ENCODE data around the gene IGIP. TPM values are rescaled to one million over a fixed set of nuclear protein-coding genes. Genes with fewer than 3 reads are reported as not detected.

IGIP gene
- total and polyA plus RNA-seq, 9 donors, result 6.8 to 17.3 (median 12.9) TPM

- no peaks in the 10 kb centered on the region for H3K27me3 ChIP-seq
- H3K4me1 ChIP-seq (ENCODE audit: insufficient read depth), result peaks cover 5% of the 10 kb centered on the region
- intact Hi-C loops (cut with DNase I), result no loop called here
- no peak overlapping the region for H3K4me3 ChIP-seq
- H3K27ac ChIP-seq, result no peak overlapping the region
- no peaks in the 10 kb centered on the region for H3K9me3 ChIP-seq
- TF ChIP-seq POLR2A (IDR thresholded peaks at IDR 0.05), result no peak
- no peak for TF ChIP-seq EP300 (IDR thresholded peaks at IDR 0.05)
- TF ChIP-seq CTCF (IDR thresholded peaks at IDR 0.05), result no peak
- WGBS, 3 donors, result 68 to 76% (median 73%) methylated on average over 3 of the region's 3 CpGs
- H3K36me3 ChIP-seq, result no peaks in the 10 kb centered on the region
- DNase-seq, result no peak
Measured at GRCh38 chr5:140118302-140118936, 7.3 kb upstream of the IGIP start.

- H3K36me3 ChIP-seq, result no peaks in the 10 kb centered on the region
- intact Hi-C loops (cut with DNase I), result no loop called here
- H3K27ac ChIP-seq, result no peak overlapping the region
- 89 to 91% (median 89%) methylated on average over 6 of the region's 6 CpGs for WGBS, 3 donors
- H3K27me3 ChIP-seq, result no peaks in the 10 kb centered on the region
- TF ChIP-seq EP300 (IDR thresholded peaks at IDR 0.05) (no peak), POLR2A (IDR thresholded peaks at IDR 0.05) (no peak), CTCF (IDR thresholded peaks at IDR 0.05) (no peak)
- no peaks in the 10 kb centered on the region for H3K9me3 ChIP-seq
- H3K4me3 ChIP-seq, result no peak overlapping the region
- no peaks in the 10 kb centered on the region for H3K4me1 ChIP-seq (ENCODE audit: insufficient read depth)
- no peak for DNase-seq
Measured at GRCh38 chr5:140126315-140127012, 727 bp downstream of the IGIP start.

- DNase-seq, result no peak
- intact Hi-C loops (cut with DNase I), result no loop called here
- Histone ChIP-seq H3K36me3 (no peaks in the 10 kb centered on the region), H3K27ac (no peak overlapping the region), H3K4me1 (ENCODE audit: insufficient read depth) (no peaks in the 10 kb centered on the region), H3K4me3 (no peak overlapping the region), H3K9me3 (no peaks in the 10 kb centered on the region), H3K27me3 (no peaks in the 10 kb centered on the region)
- WGBS, 3 donors, result 82 to 91% (median 89%) methylated on average over 5 of the region's 5 CpGs
- TF ChIP-seq CTCF (IDR thresholded peaks at IDR 0.05) (no peak), POLR2A (IDR thresholded peaks at IDR 0.05) (no peak), EP300 (IDR thresholded peaks at IDR 0.05) (no peak)
Measured at GRCh38 chr5:140128376-140128775, 2.6 kb downstream of the IGIP start.

DNA sequence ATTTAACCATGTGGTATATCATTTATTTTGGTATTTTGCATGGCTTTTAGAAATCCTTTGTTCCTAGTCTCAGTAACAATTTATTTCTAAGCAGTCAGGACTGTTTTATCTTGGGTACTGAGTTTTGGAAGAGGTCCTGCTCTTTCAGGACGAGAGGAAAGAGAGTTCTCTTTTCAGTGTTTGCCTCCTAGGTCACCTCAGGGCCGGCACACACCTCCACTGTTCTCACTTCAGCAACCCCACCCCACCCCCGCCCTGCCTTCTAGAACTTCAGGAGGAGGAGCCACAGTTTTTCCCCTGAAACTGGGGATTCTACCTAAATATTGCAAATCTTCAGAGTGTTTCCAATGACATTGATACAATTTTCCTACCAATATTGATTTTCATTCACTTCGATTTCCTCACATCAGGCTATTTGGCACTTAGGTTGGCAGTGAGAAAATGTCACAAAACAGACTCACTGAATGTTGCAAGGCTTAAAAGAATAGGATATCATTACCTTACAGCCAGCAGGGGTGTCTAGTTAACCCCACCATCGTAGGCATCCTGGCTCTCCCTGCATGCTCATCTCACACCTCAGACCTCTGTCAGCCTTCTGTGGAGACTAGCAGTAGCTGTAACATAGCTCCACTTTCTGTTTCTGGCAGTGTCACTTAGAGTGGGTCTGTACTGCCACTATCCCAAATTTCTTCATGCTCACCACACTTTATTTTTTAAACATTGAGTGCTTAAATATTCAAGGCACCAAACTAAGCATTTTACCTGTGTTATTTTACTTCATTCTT, 5.4 kb downstream of the IGIP start:
- no peaks in the 10 kb centered on the region for H3K36me3 ChIP-seq
- H3K4me1 ChIP-seq (ENCODE audit: insufficient read depth), result no peaks in the 10 kb centered on the region
- H3K4me3 ChIP-seq, result no peak overlapping the region
- intact Hi-C loops (cut with DNase I), result no loop called here
- no peak for DNase-seq
- 68 to 77% (median 73%) methylated on average over 5 of the region's 5 CpGs for WGBS, 3 donors
- no peak overlapping the region for H3K27ac ChIP-seq
- H3K27me3 ChIP-seq, result no peaks in the 10 kb centered on the region
- TF ChIP-seq POLR2A (IDR thresholded peaks at IDR 0.05) (no peak), EP300 (IDR thresholded peaks at IDR 0.05) (no peak), CTCF (IDR thresholded peaks at IDR 0.05) (no peak)
- H3K9me3 ChIP-seq, result no peaks in the 10 kb centered on the region
